ENCODE results near the gene TINAGL1. TPM values are rescaled to one million over a fixed set of nuclear protein-coding genes. Genes with fewer than 3 reads are reported as not detected.
A peak's percentile ranks its signal among the peaks of the same experiment; 100 is the strongest.
"Not testable (repeated sequence)": the region's sequence is repeated elsewhere in the genome, so short reads cannot be mapped to it uniquely, and the experiment has no call there.

Gene TINAGL1
- total and polyA plus RNA-seq, 2 donors (not counting 1 experiment from before 2014, with no cell fraction given) = 3.0 to 92.5 TPM

- Histone ChIP-seq H3K4me2 (ENCODE audit: extremely low read depth, insufficient read depth, low read length) (no peak overlapping the region), H3K9me3 (ENCODE audit: control insufficient read depth, insufficient read depth, low read depth, low read length) (no peaks in the 10 kb centered on the region), H3K9ac (ENCODE audit: insufficient read depth, low read length) (no peak overlapping the region), H2AFZ (ENCODE audit: low read length) (no peak overlapping the region), H3K4me3 (replicated peaks in 1 of 4; ENCODE audit: control extremely low read depth in 1 of 4, insufficient read depth in 1 of 4, low read depth in 3 of 4, low read length in 4 of 4) (no peak overlapping the region), H3K36me3 (ENCODE audit: control insufficient read depth, insufficient read depth, low read length) (peaks cover 5% of the 10 kb centered on the region), H3K79me2 (ENCODE audit: control insufficient read depth, insufficient read depth, low read length) (no peaks in the 10 kb centered on the region), H3K4me1 (ENCODE audit: control insufficient read depth, extremely low read depth, insufficient read depth, low read length) (peaks cover 14% of the 10 kb centered on the region), H4K20me1 (ENCODE audit: control insufficient read depth, extremely low read depth, insufficient read depth, low read length) (no peaks in the 10 kb centered on the region), H3K27me3 (ENCODE audit: control insufficient read depth, insufficient read depth, low read length) (no peaks in the 10 kb centered on the region), H3K27ac (ENCODE audit: insufficient read depth, low read length) (no peak overlapping the region)
- no peak for DNase-seq (ENCODE audit: low read depth in 2 of 2)
- TF ChIP-seq EZH2 (IDR thresholded peaks at IDR 0.05; ENCODE audit: low read length, missing control alignments) = no peak
- TF ChIP-seq CTCF (conservative IDR thresholded peaks at IDR 0.05 in 1 of 2, IDR thresholded peaks at IDR 0.05 in 1 of 2; ENCODE audit: low read depth in 1 of 2, low read length in 2 of 2) = no peak
Measured at GRCh38 chr1:31586376-31587327, 10.3 kb downstream of the TINAGL1 start.

- not testable (repeated sequence) for H2AFZ ChIP-seq (ENCODE audit: low read length); H4K20me1 ChIP-seq (ENCODE audit: control insufficient read depth, extremely low read depth, insufficient read depth, low read length); H3K4me3 ChIP-seq (replicated peaks in 1 of 4; ENCODE audit: control extremely low read depth in 1 of 4, insufficient read depth in 1 of 4, low read depth in 3 of 4, low read length in 4 of 4); DNase-seq (ENCODE audit: low read depth in 2 of 2); H3K79me2 ChIP-seq (ENCODE audit: control insufficient read depth, insufficient read depth, low read length); H3K9ac ChIP-seq (ENCODE audit: insufficient read depth, low read length); H3K27ac ChIP-seq (ENCODE audit: insufficient read depth, low read length); H3K27me3 ChIP-seq (ENCODE audit: control insufficient read depth, insufficient read depth, low read length); H3K4me2 ChIP-seq (ENCODE audit: extremely low read depth, insufficient read depth, low read length); H3K36me3 ChIP-seq (ENCODE audit: control insufficient read depth, insufficient read depth, low read length); H3K9me3 ChIP-seq (ENCODE audit: control insufficient read depth, insufficient read depth, low read depth, low read length)
- peaks cover 14% of the 10 kb centered on the region for H3K4me1 ChIP-seq (ENCODE audit: control insufficient read depth, extremely low read depth, insufficient read depth, low read length)
Measured at GRCh38 chr1:31587328-31587699, 11.0 kb downstream of the TINAGL1 start.

DNA sequence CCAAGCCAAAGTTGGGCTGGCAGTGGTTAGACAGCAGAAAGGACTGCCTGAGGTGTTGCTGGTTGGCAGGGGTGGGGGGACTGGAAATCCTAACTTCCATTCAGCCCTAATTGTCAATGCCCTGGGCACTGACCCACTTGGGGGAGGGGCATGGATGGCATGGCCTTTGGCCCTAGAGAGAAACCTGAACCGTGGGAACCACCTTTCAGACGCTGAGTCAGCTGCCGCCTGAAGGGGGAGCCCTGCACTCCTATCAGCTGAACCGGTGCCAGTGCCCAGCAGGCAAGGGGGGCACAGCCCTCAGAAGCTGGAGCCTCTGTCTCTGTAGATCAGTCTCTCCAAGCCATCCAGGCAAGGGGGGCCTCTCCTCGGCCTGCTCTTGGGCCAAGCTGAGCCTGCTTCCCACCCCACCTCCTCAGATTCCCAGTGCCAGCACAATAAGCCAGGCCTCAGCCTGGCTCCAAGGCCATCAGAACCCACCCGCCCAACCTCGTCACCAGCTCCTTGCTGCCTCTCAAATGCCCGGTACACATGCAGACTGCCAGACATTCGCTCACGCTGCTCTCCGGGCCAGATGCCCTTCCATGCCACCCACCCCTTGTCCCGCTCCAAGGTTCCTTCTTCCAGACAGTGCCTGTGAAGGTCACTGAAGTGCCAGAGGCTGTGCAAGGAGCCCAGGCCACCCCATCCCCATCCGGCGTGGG, 11.6 kb downstream of the TINAGL1 start:
- TF ChIP-seq EZH2 (IDR thresholded peaks at IDR 0.05; ENCODE audit: low read length, missing control alignments) = no peak
- peak; percentile 32 to 65 for TF ChIP-seq CTCF (conservative IDR thresholded peaks at IDR 0.05 in 1 of 2, IDR thresholded peaks at IDR 0.05 in 1 of 2; ENCODE audit: low read depth in 1 of 2, low read length in 2 of 2)
- no peak overlapping the region for H2AFZ ChIP-seq (ENCODE audit: low read length)
- no peak overlapping the region for H3K4me3 ChIP-seq (replicated peaks in 1 of 4; ENCODE audit: control extremely low read depth in 1 of 4, insufficient read depth in 1 of 4, low read depth in 3 of 4, low read length in 4 of 4)
- no peaks in the 10 kb centered on the region for H3K9me3 ChIP-seq (ENCODE audit: control insufficient read depth, insufficient read depth, low read depth, low read length)
- H3K79me2 ChIP-seq (ENCODE audit: control insufficient read depth, insufficient read depth, low read length) = no peaks in the 10 kb centered on the region
- no peaks in the 10 kb centered on the region for H3K27me3 ChIP-seq (ENCODE audit: control insufficient read depth, insufficient read depth, low read length)
- H4K20me1 ChIP-seq (ENCODE audit: control insufficient read depth, extremely low read depth, insufficient read depth, low read length) = no peaks in the 10 kb centered on the region
- H3K4me1 ChIP-seq (ENCODE audit: control insufficient read depth, extremely low read depth, insufficient read depth, low read length) = peaks cover 14% of the 10 kb centered on the region
- peaks cover 4% of the 10 kb centered on the region for H3K36me3 ChIP-seq (ENCODE audit: control insufficient read depth, insufficient read depth, low read length)
- H3K4me2 ChIP-seq (ENCODE audit: extremely low read depth, insufficient read depth, low read length) = no peak overlapping the region
- H3K27ac ChIP-seq (ENCODE audit: insufficient read depth, low read length) = no peak overlapping the region
- peak in 1 of 2 donors; percentile 31 for DNase-seq (ENCODE audit: low read depth in 2 of 2)
- H3K9ac ChIP-seq (ENCODE audit: insufficient read depth, low read length) = no peak overlapping the region

Measured in fibroblast of lung (primary cell).